NCI-H146 (cell line): ENCODE data around the gene DHRS4L2.
A peak's percentile ranks its signal among the peaks of the same experiment; 100 is the strongest.
"Not testable (repeated sequence)": the region's sequence is repeated elsewhere in the genome, so short reads cannot be mapped to it uniquely, and the experiment has no call there.

Experiments
- DNase-seq: peaks from one replicate; lab custom pipeline; 2025; lab: John Stamatoyannopoulos, UW

DHRS4L2 gene

DNA sequence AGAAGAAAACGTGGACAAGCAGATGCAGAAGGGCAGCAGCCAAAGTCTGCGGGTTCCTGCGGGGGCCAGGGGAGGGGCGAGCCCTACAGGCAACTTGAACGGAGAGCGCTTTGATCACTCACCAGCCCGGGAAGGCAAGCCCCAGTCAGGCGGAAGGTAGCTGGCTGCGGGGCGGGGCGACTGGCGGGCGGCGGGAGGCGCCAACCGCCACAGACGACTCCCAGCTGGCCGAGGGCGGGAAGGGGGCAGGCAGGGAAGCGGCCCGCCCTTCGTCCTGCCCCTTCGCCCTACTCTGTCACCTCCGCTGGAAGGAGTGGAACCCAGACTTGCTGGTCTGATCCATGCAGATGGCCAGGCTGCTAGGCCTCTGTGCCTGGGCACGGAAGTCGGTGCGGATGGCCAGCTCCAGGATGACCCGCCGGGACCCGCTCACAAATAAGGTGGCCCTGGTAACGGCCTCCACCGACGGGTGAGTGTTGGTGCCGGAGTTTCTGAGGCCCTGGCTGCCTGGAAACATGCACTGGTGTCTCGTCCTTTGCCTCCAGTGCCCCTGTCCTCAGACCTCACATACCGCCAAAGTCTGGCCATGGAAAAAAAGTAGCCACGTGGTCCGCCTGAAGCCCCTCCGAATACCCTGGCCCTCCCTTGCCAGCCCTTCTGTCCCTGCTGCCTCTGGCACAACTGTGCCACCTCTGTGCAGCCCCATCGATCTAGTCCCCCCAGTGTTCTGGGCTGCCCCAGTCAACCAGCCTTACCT, at the start of gene DHRS4L2:
Gene DHRS4L2, plus strand, starts transcription at position 323 of the 757 bp plus-strand sequence. Its CDS starts 19 bp downstream, at position 342.
- DNase-seq, result not testable (repeated sequence)

GRCh38 chr14:23939607-23940326, 49.0 kb upstream of the DHRS4L2 start:
- no peak for DNase-seq

DNA sequence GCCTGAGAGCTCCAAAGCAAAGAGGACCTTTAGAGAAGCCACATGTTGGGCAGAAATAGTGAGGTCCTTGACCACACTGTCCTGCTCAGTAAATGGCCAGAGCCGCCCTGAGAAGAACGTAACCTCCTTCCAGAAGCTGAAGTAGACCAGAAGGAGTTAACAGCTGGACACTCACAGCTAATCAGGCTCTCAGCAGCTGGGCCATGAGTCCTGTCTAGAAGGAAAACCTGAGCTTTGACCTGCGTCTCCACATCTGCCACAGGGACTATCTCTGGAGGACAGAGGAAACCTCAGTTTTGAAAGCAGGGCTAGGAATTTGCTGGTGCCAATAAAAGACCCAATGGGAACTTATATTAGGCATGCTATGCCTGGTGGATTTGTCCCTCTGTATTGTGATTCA, 47.5 kb upstream of the DHRS4L2 start:
- no peak for DNase-seq

- no peak for DNase-seq
These were observed 47.1 kb upstream of the DHRS4L2 start for GRCh38 chr14:23941669-23942068.

DNA sequence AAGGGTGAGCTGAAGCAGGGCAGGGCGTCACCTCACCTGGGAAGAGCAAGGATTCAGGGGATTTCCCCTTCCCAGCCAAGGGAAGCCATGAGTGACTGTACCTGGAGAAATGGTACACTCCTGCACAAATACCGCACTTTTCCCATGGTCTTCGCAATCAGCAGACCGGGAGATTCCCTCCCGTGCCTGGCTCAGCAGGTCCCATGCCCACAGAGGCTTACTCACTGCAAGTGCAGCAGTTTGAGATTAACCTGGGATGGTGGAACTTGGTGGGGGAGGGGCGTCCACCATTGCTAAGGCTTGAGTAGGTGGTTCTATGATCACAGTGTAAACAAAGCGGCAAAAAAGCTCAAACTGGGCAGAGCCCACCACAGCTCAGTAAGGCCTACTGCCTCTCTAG, 46.1 kb upstream of the DHRS4L2 start:
- DNase-seq, result no peak

DNA sequence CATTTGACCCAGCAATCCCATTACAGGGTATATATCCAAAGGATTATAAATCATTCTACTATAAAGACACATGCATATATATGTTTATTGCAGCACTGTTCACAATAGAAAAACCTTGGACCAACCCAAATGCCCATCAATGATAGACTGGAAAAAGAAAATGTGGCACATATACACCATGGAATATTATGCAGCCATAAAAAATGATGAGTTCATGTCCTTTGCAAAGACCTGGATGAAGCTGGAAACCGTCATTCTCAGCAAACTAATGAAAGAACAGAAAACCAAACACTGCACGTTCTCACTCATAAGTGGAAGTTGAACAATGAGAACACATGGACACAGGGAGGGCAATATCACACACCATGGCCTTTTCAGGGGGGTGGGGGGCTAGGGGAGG, 39.7 kb upstream of the DHRS4L2 start:
- DNase-seq, result not testable (repeated sequence)

- no peak for DNase-seq
These were observed 38.2 kb upstream of the DHRS4L2 start for GRCh38 chr14:23950411-23951135.

GRCh38 chr14:23951136-23951466, 37.6 kb upstream of the DHRS4L2 start:
- DNase-seq, result not testable (repeated sequence)

GRCh38 chr14:23951590-23952201, 37.0 kb upstream of the DHRS4L2 start:
- peak; percentile 22 for DNase-seq

GRCh38 chr14:23953116-23953463, 35.6 kb upstream of the DHRS4L2 start:
- peak; percentile 57 for DNase-seq

DNA sequence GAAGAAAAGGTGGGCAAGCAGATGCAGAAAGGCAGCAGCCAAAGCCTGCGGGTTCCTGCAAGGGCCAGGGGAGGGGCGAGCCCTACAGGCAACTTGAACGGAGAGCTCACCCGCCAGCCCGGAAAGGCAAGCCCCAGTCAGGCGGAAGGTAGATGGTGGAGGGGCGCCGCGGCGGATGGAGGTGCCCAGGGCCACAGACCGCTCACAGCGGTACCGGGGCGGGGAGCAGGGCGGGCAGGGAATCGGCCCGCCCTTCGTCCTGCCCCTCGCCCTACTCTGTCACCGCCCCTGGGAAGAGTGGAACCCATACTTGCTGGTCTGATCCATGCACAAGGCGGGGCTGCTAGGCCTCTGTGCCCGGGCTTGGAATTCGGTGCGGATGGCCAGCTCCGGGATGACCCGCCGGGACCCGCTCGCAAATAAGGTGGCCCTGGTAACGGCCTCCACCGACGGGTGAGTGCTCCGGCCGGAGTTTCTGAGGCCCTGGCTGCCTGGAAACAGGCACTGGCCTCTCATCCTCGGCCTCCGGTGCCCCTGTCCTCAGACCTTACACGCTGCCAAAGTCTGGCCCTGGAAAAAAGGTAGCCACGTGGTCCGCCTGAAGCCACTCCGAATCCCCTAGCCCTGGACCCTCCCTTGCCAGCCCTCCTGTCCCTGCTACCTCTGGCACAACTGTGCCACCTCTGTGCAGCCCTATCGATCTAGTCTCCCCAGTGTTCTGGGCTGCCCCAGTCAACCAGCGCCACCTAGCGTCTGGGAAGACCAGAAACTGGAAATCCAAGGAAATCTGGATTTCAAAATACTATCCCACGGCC, 35.1 kb upstream of the DHRS4L2 start, which contains the start of gene DHRS4:
Gene DHRS4, plus strand, starts transcription at position 307 of the 815 bp plus-strand sequence. Its CDS starts 19 bp downstream, at position 326.
- DNase-seq, result peak; percentile 90

GRCh38 chr14:23954279-23954614, 34.5 kb upstream of the DHRS4L2 start:
- DNase-seq, result not testable (repeated sequence)

DNA sequence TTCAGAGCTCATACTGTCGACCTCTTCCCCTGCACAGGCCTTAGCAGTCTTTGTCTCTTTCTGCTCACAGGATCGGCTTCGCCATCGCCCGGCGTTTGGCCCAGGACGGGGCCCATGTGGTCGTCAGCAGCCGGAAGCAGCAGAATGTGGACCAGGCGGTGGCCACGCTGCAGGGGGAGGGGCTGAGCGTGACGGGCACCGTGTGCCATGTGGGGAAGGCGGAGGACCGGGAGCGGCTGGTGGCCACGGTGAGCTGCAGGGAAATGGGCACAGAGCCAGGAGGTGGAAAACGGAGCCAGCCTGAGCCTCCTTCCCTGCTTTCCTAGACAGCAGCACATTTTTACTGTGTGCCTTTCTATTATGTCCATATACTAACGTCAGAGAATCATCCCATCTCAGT, 33.8 kb upstream of the DHRS4L2 start:
- not testable (repeated sequence) for DNase-seq

GRCh38 chr14:23955811-23956210, 32.9 kb upstream of the DHRS4L2 start:
- not testable (repeated sequence) for DNase-seq

DNA sequence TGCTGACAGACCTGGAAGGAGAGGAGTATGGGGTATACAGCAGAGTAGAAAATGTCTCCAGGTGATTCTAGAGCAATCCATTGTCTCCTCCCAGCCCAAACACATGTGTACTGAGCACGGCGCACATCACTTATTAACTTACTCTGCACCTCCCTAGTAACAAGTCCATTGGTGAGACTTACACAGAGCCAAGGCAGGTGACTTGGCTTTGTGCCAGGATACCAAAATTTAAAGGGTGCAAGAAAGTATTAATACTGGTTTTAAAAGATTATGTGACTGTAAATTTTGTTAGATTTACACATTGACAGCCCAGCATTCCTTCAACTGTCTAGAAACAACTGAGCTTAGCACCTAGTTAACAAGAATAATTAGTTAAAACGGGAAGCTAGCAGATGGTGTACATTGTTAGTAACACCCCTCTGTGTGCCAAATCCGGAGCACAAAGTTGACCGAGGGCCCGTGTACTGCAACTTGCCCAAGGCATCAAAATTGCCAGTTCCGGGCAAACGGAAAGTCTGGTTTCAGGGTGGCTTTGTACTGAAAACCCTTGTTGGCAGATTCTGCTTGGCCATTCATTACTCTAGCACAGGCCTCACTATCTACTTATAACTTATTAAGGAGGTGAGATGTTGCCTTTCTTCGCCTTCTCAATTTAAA, 30.7 kb upstream of the DHRS4L2 start:
- not testable (repeated sequence) for DNase-seq

DNA sequence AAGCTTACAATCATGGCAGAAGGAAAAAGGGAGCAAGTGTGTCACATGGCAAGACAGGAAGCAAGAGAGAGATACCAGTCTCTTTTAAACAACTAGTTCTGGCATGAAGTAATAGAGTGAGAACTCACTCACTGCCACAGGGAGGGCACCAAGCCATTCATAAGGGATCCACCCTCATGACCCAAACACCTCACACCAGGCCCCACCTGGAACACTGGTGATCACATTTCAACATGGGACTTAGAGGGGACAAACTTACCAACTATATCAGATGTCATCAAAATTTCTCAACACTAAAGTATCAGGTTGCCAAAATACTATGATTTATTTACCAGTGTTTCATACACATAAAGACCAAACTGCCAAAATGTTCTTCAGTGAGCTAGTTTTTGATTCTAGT, 27.8 kb upstream of the DHRS4L2 start:
- not testable (repeated sequence) for DNase-seq

GRCh38 chr14:23961704-23962103, 27.0 kb upstream of the DHRS4L2 start:
- not testable (repeated sequence) for DNase-seq

GRCh38 chr14:23969130-23969480, 19.6 kb upstream of the DHRS4L2 start:
- DNase-seq, result not testable (repeated sequence)

- DNase-seq, result peak; percentile 36
These were observed 19.0 kb upstream of the DHRS4L2 start for GRCh38 chr14:23969481-23970282.

DNA sequence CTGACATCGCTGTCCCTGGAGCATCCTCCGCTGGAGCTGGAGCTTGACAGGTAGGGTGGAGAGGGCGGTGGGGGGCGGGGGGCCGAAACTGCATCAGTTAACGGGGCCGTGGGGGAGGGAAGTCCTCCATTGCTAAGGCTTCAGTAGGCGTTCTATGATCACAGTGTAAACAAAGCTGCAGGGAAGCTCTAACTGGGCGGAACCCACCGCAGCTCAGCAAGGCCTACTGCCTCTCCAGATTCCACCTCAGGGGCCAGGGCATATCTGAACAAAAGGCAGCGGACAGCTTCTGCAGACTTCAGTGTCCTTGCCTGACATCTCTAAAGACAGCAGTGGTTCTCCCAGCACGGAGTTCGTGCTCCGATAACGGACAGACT, 18.5 kb upstream of the DHRS4L2 start:
- not testable (repeated sequence) for DNase-seq
